Measurements from ENCODE around the gene JAK3. TPM values are rescaled to one million over a fixed set of nuclear protein-coding genes. Genes with fewer than 3 reads are reported as not detected.

The JAK3 gene
- polyA plus RNA-seq, 1 of the 3 experiments (the other 2 are of a cell fraction), result 1.3 TPM

- H3K79me2 ChIP-seq (ENCODE audit: insufficient read depth), result no peaks in the 10 kb centered on the region
- POLR2A ChIA-PET, result no interaction called here
These were observed 35.7 kb downstream of the JAK3 start for GRCh38 chr19:17812099-17812498.

More at GRCh38 chr19:17812099-17812498, 35.7 kb downstream of the JAK3 start:
- Histone ChIP-seq H2AFZ (ENCODE audit: low read depth) (no peak overlapping the region), H3K9ac (no peak overlapping the region), H3K4me3 (ENCODE audit: low read depth in 2 of 2, low read length in 1 of 2) (no peak overlapping the region), H3K4me2 (no peak overlapping the region), H3K27ac (ENCODE audit: low read depth in 2 of 2, low read length in 1 of 2) (no peak overlapping the region), H3K9me2 (no peaks in the 10 kb centered on the region), H4K20me1 (ENCODE audit: insufficient read depth) (no peaks in the 10 kb centered on the region), H3F3A (replicated peaks; ENCODE audit: insufficient read depth) (no peaks in the 10 kb centered on the region), H3K27me3 (ENCODE audit: insufficient read depth) (no peaks in the 10 kb centered on the region), H3K36me3 (replicated peaks in 1 of 2; ENCODE audit: control insufficient read depth in 1 of 2, insufficient read depth in 2 of 2, low read length in 1 of 2) (no peaks in the 10 kb centered on the region), H3K4me1 (ENCODE audit: control insufficient read depth in 1 of 2, insufficient read depth in 2 of 2, low read depth in 1 of 2, low read length in 1 of 2) (no peaks in the 10 kb centered on the region), H3K9me3 (no peaks in the 10 kb centered on the region)
- DNase-seq, result no peak
- 48% methylated on average over 4 of the region's 5 CpGs for WGBS (ENCODE audit: low lambda C conversion rate)
- CTCF ChIA-PET, result interaction anchor here (0.6 kb wide), 1 partner anchor 10 kb away, joined by 3 read pairs; no protein-coding TSS in a partner anchor
- TF ChIP-seq, protein P1, sequence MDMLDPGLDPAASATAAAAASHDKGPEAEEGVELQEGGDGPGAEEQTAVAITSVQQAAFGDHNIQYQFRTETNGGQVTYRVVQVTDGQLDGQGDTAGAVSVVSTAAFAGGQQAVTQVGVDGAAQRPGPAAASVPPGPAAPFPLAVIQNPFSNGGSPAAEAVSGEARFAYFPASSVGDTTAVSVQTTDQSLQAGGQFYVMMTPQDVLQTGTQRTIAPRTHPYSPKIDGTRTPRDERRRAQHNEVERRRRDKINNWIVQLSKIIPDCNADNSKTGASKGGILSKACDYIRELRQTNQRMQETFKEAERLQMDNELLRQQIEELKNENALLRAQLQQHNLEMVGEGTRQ (IDR thresholded peaks at IDR 0.05; ENCODE audit: borderline replicate concordance, low read depth, low read length), result no peak
- TF ChIP-seq SIN3A (IDR thresholded peaks at IDR 0.05; ENCODE audit: borderline replicate concordance, low read depth, low read length) (no peak), TCF12 (IDR thresholded peaks at IDR 0.05) (no peak), SMC3 (IDR thresholded peaks at IDR 0.05; ENCODE audit: low read depth, low read length) (no peak), TAF1 (IDR thresholded peaks at IDR 0.05; ENCODE audit: borderline replicate concordance, low read depth, low read length) (no peak), CTCF (IDR thresholded peaks at IDR 0.05) (no peak), GATA2 (CRISPR knock-in tag; IDR thresholded peaks at IDR 0.05) (no peak), RAD21 (IDR thresholded peaks at IDR 0.05; ENCODE audit: low read length) (no peak), FOXJ3 (CRISPR knock-in tag; IDR thresholded peaks at IDR 0.05) (no peak), PBX3 (IDR thresholded peaks at IDR 0.05) (no peak), FOXM1 (IDR thresholded peaks at IDR 0.05; ENCODE audit: low read depth) (no peak), TEAD4 (IDR thresholded peaks at IDR 0.05; ENCODE audit: borderline replicate concordance, insufficient read depth) (no peak), IRF3 (IDR thresholded peaks at IDR 0.05; ENCODE audit: low read depth, low read length) (no peak), RXRA (IDR thresholded peaks at IDR 0.05; ENCODE audit: borderline replicate concordance, low read depth) (no peak), EP300 (IDR thresholded peaks at IDR 0.05; ENCODE audit: borderline replicate concordance in 1 of 2, low read depth in 1 of 2, low read length in 1 of 2) (no peak), CHD2 (IDR thresholded peaks at IDR 0.05; ENCODE audit: low read length, partially characterized antibody) (no peak), MEF2A (IDR thresholded peaks at IDR 0.05; ENCODE audit: borderline replicate concordance, low read depth) (no peak), FOSL2 (IDR thresholded peaks at IDR 0.05; ENCODE audit: borderline replicate concordance, low read depth) (no peak)

Data from SK-N-SH (cell line).